ENCODE data around the gene TLR3.
"Not testable (repeated sequence)": the region's sequence is repeated elsewhere in the genome, so short reads cannot be mapped to it uniquely, and the experiment has no call there.

Gene TLR3

GRCh38 chr4:186068581-186069348 lies at the start of gene TLR3:
TSS of gene TLR3 (plus strand) at chr4:186069156. CDS start at chr4:186076620, 7,464 bp downstream.
- DNase-seq (ENCODE audit: low read depth in 2 of 3, low spot score in 2 of 3), result no peak

GRCh38 chr4:186019269-186019668 lies 49.7 kb upstream of the TLR3 start:
- DNase-seq (ENCODE audit: low read depth in 2 of 3, low spot score in 2 of 3), result no peak

DNA sequence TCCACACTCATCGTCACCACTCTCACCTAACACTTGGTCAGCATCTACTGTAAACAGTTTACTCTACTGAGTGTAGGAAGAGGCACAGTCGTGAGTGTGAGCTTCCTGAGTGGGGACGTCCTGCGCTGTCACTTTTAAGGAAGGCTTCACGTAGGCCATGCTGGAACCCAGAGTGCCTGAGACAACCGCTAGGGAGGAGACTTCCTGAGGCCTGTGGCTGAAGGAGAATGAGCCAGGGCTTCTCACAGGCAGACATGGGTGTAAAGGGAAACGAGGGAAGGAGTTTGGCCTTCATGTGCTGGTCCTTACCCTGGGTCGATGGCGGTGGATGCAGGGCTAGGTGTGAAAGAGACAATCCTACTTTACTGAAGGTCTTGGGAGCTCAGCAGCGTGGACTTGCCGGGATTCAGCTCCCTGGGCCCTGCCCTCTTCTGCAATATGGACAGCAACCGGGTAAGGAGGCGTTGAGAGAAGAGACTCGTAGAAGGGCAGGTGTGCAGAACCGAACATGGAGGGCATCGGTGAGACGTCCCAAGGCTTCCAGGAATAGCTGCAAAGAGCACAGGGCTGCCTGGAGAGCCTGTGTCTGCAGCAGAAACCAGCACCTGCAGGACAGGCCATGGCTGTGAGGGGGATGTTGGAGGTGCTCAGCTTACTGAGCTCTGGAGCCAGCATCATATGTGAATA lies 48.7 kb upstream of the TLR3 start:
- no peak for DNase-seq (ENCODE audit: low read depth in 2 of 3, low spot score in 2 of 3)

GRCh38 chr4:186020793-186021407 lies 48.1 kb upstream of the TLR3 start:
- no peak for DNase-seq (ENCODE audit: low read depth in 2 of 3, low spot score in 2 of 3)

DNA sequence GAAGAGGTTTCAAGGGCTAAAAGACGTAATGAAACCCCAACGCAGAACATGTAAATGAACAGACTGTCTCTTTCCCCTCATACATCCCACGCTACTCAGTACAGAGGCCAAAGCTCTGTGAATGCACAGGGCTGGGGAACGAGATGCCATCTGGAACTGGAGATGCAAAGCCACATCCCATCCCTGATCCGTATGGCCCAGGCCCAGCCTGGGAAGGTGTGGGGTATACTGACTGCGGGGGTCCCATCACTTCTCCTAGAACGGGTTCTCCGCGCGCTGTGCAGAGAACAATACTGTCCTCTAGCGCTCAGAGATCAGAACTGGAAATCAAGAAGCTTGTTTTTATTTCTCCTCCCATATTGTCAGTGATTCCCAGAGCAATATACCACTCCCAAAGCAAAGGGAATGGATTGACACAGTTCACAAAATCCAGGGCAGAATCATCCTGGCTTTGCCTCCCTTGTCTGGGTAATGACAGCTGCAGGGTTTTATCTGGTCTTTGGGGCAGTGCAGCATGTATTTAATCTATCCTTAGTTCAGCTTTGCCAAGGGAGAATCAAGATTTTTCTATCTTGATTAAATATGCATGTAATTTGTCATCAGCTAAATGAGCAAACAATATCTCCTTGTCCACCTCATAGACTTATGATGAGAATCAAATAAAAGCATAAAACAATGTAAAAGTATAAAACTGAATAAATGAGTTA lies 47.3 kb upstream of the TLR3 start:
- no peak for DNase-seq (ENCODE audit: low read depth in 2 of 3, low spot score in 2 of 3)

- no peak for DNase-seq (ENCODE audit: low read depth in 2 of 3, low spot score in 2 of 3)
Measured at GRCh38 chr4:186023975-186024374, 45.0 kb upstream of the TLR3 start.

GRCh38 chr4:186024637-186025407 lies 44.1 kb upstream of the TLR3 start:
- no peak for DNase-seq (ENCODE audit: low read depth in 2 of 3, low spot score in 2 of 3)

DNA sequence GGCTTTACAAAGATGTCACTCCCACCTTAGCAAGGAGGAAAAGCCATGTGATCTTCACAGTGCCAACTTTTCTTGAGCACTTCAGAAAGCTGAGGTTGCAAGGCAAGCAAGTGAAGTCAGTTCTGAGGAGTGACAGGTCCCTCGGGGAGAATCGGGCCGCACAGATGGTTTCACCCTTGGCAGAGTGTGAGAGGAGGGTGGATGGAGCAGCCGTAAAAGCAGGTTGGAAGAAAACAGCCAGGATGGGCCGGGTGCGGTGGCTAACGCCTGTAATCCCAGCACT lies 43.6 kb upstream of the TLR3 start:
- DNase-seq (ENCODE audit: low read depth in 2 of 3, low spot score in 2 of 3), result no peak

GRCh38 chr4:186027405-186027804 lies 41.6 kb upstream of the TLR3 start:
- no peak for DNase-seq (ENCODE audit: low read depth in 2 of 3, low spot score in 2 of 3)

- DNase-seq (ENCODE audit: low read depth in 2 of 3, low spot score in 2 of 3), result no peak
Measured at GRCh38 chr4:186029571-186030398, 39.2 kb upstream of the TLR3 start.

GRCh38 chr4:186030399-186030775 lies 38.6 kb upstream of the TLR3 start:
- DNase-seq (ENCODE audit: low read depth in 2 of 3, low spot score in 2 of 3), result no peak

DNA sequence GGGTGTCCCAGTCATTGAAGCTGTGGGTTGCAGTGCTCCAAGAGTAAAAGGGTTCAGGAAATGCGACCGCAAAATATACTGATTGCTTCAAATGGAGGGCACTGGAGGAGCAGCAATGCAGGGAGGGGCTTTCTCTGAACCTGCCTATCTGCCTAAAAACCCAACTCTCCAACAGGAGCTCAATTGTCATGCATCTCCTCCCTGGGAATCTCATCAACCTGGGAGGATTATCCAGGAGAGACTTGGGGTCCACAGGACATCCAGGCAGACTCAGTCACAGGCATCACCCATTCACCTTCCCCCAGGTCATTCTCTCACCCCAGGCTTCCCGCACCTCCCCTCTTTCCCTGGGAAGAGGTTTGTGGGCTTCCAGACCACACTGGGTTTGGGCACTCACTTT lies 38.2 kb upstream of the TLR3 start:
- no peak for DNase-seq (ENCODE audit: low read depth in 2 of 3, low spot score in 2 of 3)

DNA sequence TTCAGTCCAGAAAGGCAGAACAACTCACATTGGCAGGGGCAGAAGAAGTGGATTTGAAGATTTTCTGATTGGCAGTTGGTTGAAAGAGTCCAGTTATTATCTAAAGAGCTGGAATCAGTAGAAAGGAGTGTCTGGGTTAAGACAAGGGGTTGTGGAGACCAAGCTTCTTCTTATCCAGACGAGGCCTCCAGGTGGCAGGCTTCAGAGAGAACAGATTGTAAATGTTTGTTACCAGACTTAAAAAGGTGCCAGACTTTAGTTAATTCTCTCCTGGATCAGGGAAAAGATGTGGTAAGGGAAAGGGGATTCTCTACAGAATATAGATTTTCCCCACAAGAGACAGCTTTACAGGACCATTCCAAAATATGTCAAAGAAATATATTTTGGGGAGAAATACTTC lies 36.7 kb upstream of the TLR3 start:
- no peak for DNase-seq (ENCODE audit: low read depth in 2 of 3, low spot score in 2 of 3)

- DNase-seq (ENCODE audit: low read depth in 2 of 3, low spot score in 2 of 3), result no peak
Measured at GRCh38 chr4:186033027-186033426, 35.9 kb upstream of the TLR3 start.

DNA sequence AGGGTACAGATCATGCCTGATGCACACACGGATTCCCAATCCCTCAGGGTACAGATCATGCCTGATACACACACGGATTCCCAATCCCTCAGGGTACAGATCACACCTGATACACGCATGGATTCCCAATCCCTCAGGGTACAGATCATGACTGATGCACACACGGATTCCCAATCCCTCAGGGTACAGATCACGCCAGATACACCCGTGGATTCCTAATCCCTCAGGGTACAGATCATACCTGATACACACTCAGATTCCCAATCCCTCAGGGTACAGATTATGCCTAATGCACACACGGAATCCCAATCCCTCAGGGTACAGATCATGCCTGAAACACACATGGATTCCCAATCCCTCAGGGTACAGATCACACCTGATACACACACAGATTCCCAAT lies 34.3 kb upstream of the TLR3 start:
- DNase-seq (ENCODE audit: low read depth in 2 of 3, low spot score in 2 of 3), result not testable (repeated sequence)

GRCh38 chr4:186036976-186037581 lies 31.9 kb upstream of the TLR3 start:
- DNase-seq (ENCODE audit: low read depth in 2 of 3, low spot score in 2 of 3), result no peak

GRCh38 chr4:186037692-186038658 lies 31.0 kb upstream of the TLR3 start:
- no peak for DNase-seq (ENCODE audit: low read depth in 2 of 3, low spot score in 2 of 3)

DNA sequence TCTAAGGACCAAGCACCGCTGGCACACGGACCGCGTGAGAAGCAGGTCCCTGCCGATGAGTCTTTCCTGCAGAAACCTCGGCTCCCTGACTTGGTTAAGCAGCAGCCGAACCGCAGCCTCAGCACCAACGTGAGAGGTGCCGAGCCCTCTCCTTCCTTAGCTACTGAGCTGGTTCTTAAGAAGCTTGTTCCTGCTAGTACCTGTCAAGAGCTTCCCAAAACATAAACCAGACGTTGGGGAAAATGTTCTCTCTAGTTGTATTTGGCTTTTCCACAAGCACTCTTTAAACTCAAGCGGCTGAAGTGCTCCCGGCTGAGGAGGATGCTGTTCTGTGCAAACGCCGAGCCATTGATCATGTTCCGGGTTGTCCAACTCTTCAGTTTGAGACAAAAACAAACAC lies 29.3 kb upstream of the TLR3 start:
- DNase-seq (ENCODE audit: low read depth in 2 of 3, low spot score in 2 of 3), result no peak

DNA sequence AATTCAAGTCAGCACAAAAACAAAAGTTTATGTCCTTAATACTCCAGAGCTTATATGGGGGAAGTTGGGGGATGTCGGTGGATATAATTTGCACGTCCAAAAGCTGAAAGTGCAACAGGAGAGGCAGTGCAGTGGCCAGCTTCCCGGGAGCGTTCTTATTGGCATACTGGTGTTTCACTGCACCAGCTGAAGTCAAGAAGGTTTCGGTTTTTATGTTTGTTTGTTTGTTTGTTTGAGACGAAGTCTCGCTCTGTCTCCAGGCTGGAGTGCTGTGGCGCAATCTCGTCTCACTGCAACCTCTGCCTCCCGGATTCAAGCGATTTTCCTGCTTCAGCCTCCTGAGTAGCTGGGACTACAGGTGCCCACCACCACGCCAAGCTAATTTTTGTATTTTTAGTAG lies 28.6 kb upstream of the TLR3 start:
- DNase-seq (ENCODE audit: low read depth in 2 of 3, low spot score in 2 of 3), result no peak

Measured in activated CD8-positive, alpha-beta memory T cell treated with anti-CD3 and anti-CD28 coated beads for 48 hours (primary cell).